ENCODE data around the gene PHEX.
A peak's percentile ranks its signal among the peaks of the same experiment; 100 is the strongest.

The PHEX gene

DNA sequence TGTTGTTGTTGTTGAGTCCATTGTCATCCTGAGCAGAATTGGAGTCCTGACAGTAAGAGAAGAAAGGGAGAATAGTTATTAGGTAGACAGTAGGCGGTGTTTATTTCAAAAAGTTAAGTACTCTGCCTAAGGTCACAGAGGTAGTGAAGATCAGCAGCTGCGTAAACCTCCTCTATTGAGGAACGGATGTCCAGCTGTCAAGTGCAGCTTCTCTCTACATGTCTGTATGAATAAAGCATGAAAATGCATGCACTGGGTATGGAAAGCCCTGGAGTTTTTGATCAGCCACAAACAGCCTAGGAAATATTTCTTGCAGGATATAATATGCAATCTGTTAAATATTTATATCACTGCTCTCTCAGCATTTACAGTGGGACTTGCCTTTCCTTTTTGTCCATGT is 131.2 kb downstream of the PHEX start:
- DNase-seq: no peak

DNA sequence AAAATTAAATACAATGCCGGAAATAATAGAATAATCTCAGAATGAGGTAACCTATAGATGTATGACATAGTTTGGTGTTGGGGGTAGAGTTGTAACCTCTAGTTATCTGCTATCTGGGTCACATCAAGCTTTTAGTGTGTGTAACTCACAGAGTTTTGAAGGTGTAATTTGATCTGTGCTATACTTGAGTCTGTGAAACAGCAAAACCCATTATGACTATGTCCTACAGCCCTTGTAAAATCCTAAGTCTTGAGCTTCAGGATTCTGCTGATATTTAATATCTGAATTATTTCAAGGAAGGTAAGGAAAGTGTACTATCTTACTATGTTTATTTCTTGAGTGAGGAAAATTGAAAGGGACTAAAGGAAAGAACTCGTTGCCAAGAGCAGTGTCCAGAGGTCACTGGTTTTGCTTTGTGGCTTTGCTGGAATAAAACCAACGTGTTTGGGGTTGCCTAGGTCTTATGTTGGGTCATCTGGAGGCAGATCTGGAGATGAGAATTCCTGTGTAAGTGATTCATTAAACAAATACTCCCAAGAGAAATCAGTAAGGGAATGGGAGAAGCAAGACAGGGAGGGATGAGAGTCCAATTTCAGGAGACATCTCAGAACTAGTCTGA is 132.8 kb downstream of the PHEX start:
- no peak for DNase-seq

DNA sequence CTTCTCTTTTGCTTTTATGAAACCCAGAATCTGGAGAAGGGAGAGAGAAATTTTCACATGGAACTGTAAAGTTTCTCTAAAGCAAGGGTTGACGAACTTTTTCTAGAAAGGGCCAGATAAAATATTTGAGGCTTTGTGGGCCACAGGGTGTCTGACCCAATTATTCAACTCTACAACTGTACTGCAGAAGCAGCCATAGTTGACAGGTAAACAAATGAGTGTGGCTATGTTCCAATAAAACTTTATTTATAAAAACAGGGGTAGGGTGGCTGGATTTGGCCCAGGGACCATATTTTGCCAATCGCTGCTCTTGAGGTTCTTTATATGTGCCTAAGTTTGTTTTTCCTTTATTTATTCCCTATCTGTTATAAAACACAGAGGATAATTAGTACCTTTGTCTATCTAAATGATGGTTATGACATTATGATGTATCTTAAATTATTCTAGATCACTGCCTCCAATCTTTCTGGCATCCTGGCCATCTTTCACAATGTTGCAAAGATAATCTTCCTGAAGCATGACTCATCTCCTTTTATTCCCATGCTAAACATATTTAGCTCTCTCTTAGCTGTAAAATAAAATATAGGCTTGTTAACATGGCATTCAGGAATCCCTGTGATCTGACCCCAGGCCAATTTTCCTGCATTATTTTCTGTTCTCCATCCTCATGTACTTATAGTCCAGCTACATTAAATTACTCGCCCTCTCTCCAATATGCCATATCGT is 133.8 kb downstream of the PHEX start:
- DNase-seq: no peak

DNA sequence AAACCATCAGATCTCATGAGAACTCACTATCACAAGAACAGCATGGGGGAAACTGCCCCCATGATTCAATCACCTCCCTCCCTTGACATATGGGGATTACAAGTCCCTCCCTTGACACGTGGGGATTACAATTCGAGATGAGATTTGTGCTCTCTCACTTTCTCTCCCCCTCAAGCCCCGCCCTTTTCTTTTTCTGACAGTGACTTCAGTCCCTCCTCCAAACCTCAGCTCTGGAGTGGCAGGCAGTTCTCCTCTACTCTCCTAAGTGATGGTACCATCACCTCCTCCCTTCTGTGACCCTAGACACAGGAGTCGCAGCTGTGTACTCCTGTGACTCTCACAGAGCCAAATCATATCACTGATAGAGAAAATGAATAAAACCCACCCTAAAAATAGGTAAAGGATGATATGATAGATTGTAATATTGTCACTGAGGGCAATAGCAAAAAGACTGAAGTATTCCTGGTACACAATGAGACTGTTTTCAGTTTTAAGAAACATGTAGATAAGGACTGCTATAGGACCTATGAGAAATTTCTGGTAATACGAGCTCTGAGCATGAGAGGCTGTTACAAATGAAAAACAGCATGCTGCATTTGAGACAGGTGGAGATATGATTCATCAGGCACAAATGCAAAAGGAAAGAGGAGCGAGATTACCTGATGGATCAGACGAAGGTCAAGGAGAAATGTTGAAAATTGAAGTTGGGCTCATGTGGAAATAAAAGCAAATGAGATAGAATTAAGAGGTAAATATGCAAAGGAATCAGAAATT is 139.3 kb downstream of the PHEX start:
- no peak for DNase-seq

DNA sequence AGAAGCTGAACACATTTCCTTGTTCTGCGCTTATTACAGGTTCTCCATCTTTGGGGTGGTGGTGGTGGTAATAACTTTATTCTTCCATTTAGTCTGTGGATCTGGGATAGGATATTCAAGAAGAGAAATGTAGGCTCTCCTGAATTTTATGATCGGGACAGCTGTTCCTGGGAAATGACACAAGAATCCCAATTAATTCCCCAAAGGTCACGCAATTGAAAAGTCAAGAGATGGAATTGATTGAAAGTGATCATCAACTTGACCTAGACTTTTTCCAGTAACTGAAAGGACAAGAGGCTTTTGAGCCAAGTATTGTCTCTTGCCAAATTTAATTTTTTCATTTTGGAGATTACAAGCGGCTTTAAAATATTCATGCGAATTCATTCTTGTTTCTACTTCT is 141.8 kb downstream of the PHEX start:
- DNase-seq: no peak

DNA sequence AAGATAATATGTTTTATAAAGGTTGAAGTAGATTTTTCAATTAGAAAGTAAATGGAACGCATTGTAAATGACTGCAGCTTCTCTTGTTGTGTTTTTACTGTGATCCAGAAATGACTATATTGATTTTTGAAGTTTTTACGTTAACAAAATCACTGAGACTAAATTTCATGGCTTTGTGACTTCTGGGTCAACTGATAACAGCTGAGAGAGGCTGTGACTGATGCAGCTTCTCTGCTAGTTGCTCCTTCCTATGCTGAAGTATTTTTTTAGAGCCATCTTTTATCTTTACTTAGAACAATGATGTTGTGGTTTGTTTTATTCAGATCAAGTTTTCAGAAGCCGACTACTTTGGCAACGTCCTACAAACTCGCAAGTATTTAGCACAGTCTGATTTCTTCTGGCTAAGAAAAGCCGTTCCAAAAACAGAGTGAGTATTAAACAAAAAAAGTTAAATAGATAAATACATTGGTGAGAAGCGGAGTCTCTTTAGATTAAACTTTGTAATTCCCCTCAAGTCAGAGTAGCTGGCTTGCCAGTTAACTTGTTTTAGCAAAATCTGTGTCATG is 145.9 kb downstream of the PHEX start:
- DNase-seq: no peak

DNA sequence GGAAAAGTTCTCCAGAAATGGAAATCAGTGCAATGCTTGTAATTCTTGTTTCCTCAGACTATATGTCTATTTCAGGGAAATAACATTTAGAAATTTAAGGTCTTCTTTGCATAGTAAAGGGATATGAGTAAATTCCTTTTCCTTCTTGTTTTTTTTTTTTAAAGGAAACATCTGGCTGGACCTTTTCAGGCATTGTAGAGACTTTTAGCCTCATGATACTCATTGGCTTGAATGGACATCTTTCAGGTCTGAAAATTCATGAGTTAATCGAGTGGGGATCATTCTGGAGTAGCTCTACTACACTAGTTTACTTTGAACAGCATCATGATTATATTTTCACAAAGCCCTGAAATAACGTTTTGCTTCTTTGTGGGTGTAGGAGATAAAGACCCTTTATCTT is 152.0 kb downstream of the PHEX start:
- DNase-seq: no peak

DNA sequence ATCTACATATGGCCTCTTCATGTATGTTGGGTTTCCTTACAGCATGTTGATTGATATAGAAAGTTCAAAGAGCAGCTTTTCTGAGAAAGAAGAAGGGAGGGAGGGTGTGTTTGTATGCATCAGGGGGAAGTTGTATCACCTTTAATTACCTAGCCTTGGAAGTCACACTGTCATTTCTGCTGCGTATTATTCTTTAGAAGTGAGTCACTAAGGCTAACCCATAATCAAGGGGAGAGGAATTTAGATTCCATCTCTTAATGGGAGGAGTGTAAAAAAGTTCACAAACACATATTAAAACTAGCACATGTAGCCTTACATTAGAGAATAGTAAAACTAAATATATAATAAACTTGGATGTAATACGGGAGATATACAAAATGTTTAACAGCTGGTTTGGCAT is 154.0 kb downstream of the PHEX start:
- no peak for DNase-seq

DNA sequence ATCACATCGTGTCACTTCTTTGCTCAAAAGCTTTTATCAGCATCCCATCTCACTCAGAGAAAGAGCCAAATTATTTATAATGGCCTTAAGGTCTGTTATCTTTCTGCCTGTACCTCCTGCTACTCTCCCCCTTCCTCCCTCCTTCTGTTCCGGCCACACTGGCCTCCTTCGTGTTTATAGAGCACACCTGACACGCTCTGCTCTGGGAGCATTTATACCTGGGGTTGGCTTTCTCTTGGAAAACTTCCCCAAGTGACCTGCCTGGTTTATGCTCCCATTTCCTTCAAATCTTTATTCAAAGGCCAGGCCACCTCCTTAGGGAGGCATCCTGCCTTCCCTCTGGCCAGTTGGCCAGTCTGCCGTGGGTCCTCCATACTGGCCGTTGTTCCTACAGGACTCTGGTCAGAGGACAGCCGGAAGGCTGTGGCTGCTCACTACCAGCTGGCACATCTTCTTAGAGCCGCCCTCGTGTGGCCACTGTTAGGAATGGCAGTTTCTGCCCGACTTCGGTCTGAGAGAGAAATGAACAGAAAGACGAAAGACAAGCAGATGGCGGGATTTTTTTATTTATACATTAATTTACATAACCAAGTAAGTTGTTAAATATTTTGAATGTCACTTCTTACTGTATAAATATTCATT is 160.4 kb downstream of the PHEX start:
- DNase-seq: peak; percentile 1 to 31 (median 17)

DNA sequence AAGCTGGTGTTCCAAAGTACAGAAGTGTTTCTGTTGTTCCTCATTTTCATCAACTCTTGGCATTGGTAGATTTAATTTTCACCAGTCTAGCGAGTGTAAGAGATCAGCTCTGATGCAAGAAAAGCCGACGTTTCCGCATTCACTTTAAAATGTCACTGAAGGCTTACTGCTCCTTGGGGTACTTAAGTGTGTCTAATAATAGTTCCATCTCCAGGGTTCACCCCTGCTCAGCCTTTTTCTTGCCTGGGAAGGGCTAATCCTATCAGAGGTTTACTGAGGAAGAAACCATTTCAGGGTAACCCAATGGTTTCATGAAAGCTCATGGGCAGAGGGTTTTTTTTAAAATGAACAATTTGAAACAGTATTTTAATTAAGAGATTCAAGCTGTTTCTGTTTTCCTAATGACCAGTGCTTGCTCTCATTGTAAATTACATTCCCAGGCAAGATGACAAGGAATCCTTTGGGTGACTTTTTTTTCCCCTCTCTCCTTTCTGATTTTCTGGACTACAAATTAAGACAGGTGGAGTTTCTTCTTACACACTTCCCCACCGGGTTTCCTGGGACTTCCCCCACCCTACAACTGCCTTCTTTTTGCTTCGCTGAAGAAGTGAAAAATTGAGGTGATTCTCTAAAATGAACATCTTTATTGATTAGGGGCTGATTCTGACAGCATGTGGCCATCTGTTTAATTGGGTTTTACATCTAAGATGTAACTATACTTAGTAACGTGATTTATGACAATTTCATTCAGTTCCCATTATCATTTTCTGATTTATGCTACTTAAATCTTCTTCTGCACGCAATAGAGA is 161.9 kb downstream of the PHEX start:
- DNase-seq: no peak

DNA sequence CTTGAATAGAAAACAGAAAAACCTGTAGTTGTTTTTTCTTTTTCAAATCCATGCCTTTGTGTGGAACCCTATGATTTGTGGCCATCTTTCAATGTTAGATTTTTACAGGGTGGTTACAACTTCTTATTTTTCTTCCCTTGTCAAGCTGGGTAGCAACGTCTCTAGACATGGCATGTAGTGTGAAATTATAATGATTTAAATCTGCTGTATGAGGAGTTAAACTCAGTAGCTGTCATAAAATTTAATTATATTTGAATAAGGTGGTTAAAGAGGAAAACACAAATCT is 162.5 kb downstream of the PHEX start:
- DNase-seq: no peak

DNA sequence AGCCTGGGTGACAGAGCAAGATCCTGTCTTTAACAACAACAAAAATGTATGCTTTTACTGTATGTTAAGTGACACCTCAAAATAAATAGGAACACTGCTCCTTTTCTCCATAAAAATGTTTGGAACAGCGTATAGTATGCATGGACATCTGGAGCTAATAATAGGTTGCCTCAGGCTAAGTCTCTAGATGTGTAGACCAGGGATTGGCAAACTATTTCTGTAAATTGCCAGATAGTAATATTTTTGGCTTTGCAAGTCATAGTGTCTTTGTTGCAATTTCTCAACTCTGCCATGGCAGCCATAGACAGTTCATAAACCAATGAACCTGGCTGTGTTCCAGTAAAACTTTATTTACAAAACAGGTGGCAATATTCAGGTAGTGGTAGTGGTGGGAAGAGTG is 164.0 kb downstream of the PHEX start:
- DNase-seq: no peak

DNA sequence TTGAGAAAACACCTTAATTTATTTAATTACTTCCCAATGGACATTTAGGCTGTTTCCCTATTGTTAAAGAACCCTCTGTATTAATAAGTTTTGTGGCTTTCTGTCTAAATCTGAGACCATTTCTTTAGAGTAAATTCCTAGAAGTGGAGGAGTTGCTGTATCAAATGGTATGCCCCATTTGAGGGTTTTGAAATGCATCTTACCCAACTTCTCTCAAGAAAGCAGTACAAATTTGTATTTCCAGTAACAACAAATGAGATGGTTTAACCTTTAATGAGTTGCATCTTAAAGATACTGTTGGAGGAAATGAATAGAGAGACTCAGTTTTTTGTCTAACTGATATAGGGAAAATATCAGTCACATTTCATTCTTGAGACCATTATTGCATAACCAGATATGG is 170.1 kb downstream of the PHEX start:
- no peak for DNase-seq

DNA sequence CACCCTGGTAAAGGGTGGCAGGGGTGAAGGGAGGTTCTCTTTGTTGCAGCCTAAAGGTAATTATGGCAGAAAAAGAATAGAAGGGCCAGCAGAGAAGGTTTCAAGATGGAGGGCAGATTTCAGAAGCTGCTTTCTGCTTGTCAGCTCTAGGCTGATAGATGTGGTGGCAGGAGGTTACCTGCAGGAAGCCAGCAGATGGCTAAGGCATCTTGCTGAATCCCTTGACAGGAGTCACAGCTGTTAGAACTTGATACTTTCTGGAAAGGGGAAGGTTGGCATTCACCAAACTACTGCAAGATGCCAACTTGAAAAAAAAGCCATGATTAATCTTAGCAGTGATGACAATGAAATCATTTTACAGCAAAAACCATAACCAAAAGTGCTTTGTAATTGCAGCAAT is 171.1 kb downstream of the PHEX start:
- no peak for DNase-seq

DNA sequence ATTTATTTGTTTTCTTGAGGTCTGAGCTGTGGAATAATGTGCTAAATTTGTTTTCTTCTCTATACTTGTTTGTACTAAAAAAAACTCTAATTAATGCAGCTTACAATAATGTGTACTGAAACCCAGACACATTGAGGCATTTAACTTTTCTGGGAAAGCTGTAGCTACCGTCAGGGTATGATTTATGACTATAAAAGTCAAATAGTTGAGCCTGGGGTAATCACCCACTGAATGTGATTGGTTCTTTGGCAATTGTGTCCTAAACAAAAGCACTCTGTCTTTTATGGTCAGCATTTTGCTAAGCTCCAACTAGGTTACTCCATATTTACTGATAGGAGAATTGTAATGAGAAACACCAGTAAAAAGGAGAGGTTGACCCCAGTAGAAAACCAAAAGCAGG is 174.7 kb downstream of the PHEX start:
- DNase-seq: no peak

DNA sequence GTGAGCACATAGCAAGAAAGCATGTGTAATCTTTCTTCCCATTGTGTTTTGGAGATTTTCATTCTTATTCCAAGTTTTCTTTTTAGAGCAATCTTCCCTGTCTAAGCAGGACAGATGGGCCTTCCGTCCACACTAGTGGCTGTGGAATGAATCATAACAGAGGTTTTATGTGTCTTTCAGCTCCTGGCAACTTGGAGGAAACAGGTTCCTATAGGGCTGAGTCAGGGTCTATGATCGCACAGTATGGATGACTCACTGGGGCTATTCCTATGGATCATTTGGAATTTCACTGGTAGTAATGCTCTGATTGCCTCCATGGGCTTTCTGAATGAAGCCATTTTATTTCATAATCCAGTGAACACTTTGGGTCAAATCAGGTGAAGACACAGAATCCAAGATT is 188.8 kb downstream of the PHEX start:
- no peak for DNase-seq

DNA sequence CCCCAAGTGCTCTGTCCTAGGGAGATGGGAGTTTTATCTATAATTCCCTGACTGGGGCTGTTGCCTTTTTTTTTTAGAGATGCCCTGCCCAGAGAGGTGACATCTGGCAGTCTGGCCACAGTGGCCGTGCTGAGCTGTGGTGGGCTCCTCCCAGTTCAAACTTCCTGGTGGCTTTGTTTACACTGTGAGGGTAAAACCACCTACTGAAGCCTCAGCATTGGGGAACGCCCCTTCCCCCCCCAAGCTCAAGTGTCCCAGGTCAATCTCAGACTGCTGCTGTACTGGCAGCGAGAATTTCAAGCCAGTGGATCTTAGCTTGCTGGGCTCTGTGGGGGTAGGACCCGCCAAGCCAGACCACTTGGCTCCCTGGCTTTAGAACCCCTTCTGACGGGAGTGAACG is 202.3 kb downstream of the PHEX start:
- DNase-seq: no peak

DNA sequence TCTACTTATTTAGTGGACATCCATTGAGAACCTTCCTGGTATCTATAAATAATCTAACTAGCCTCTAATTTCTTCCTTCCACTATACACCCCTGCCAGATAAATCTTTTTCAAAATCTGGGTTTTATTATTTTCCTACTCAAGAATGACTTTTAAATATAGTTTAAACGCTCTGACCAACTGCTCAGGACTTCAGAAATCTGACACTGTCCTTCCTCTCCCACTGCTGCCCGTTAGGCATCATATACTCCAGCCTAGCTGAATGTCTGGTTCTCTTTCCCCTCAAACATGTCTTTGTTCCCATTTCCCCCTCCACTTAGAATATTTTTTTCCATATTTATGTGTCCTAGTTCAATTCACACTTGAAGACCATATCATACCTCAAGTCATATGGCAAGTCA is 205.4 kb downstream of the PHEX start:
- no peak for DNase-seq

DNA sequence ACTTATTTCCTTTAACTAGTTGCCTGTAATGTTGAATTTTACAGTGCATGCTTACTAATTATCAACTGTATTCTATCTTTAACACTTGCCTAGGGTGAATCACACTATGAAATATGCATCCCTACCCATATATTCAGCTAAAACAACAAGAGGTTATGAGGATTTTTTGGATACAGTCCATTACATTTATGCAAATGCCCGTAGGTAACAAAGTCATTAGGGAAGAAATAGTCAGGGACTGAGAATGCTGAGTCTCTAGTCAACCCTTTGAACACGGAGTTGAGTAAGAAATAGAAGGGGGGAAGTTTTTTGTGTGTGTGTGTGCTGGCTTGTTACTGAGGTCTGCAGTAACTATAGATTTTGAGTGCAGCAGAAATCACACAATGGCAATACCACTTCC is 214.5 kb downstream of the PHEX start:
- no peak for DNase-seq

DNA sequence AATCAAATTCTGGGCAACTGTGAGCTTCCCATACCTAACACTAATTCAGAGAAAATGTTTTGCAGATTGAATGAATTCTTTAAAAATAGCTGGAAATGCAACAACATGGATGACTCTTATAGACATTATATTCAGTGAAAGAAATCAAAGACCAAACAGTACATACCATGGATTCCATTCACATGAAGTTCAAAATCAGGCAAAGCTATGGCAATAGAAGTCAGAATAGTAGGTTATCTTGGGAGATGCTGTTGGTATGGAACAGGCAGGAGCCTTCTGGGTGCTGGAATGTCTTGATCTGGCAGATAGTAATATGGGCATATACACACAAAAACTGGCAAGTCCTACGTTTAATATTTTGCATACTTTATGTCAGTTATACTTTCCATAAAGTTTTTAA is 215.0 kb downstream of the PHEX start:
- DNase-seq: no peak

DNA sequence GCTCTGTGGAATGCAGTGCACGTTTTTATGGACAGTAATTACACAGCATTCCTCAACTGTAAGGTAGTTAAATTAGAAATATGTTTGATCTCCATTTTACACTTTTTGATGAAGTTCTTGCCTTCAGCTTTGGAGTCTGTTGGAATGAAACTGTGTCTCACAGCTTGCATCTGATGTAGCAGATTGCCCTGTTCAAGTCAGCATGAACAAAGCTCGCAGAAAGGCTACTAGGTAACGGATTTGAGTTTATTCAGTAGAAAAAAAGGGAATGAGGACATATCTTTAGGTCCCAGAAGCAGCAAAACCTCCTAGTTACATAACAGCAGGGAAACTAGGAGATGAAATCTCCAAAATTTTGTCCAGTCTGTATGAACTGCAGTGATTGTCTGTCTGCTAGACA is 216.3 kb downstream of the PHEX start:
- DNase-seq: no peak

DNA sequence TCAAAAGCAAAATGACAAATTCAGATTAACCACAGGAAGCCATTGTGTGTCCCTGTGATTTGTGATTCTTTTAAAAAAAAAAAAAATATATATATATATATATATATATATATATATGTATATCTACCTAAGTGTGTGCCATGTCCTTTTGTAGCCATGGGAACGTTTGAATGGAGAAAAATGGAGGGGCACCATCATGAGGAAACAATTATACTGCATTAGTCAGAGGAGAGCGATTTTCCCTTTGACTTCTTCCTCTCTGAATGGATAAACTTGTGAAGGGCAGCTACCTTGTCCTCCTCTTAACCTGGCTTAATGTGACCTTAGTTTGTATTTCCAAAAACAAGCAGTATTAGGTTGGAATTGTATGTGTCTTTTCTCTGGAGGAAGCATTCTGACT is 217.2 kb downstream of the PHEX start:
- no peak for DNase-seq

DNA sequence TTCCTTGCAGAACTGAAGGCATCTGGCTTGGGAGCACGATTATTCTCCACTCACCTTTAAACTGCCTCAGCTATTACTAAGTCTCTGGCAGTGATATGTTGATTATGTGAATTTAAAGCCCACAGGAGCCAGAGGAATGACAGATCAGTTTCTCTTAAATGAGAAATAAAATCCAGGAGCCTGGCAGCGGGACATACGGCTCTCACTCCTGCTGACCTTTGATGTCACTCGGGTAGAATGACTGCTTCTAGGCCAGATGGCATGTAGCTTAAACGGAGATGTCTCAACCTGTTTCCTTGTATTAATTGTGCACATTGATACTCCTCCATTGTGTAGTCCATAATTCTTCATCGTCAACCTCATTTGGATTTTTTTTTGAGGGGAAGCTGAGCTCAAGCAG is 236.6 kb downstream of the PHEX start:
- no peak for DNase-seq
